DMS79 (cell line): Measurements from ENCODE around the gene APOBEC3H.

Source experiments
- DNase-seq: peaks from one replicate; lab custom pipeline; 2025; lab: John Stamatoyannopoulos, UW

The APOBEC3H gene

GRCh38 chr22:39081016-39081415 lies 16.0 kb upstream of the APOBEC3H start:
- no peak for DNase-seq

- DNase-seq = no peak
Measured at GRCh38 chr22:39081598-39081997, 15.4 kb upstream of the APOBEC3H start.

GRCh38 chr22:39083212-39084165 lies 13.6 kb upstream of the APOBEC3H start:
- no peak for DNase-seq

GRCh38 chr22:39084666-39085065 lies 12.4 kb upstream of the APOBEC3H start:
- DNase-seq = no peak

GRCh38 chr22:39087098-39087497 lies 9.9 kb upstream of the APOBEC3H start:
- DNase-seq = no peak

GRCh38 chr22:39087881-39088684 lies 9.0 kb upstream of the APOBEC3H start:
- no peak for DNase-seq

GRCh38 chr22:39088685-39089032 lies 8.4 kb upstream of the APOBEC3H start:
- no peak for DNase-seq

GRCh38 chr22:39089928-39090327 lies 7.1 kb upstream of the APOBEC3H start:
- no peak for DNase-seq

GRCh38 chr22:39090426-39091064 lies 6.5 kb upstream of the APOBEC3H start:
- no peak for DNase-seq

- no peak for DNase-seq
Measured at GRCh38 chr22:39091126-39092081, 5.6 kb upstream of the APOBEC3H start.

GRCh38 chr22:39092111-39092862 lies 4.8 kb upstream of the APOBEC3H start:
- DNase-seq = no peak

GRCh38 chr22:39094717-39095389 lies 2.2 kb upstream of the APOBEC3H start:
- no peak for DNase-seq

GRCh38 chr22:39095971-39096370 lies 1.1 kb upstream of the APOBEC3H start:
- DNase-seq = no peak

- DNase-seq = no peak
Measured at GRCh38 chr22:39098026-39098425, 982 bp downstream of the APOBEC3H start.

- DNase-seq = no peak
Measured at GRCh38 chr22:39098576-39098975, 1.5 kb downstream of the APOBEC3H start.

GRCh38 chr22:39101226-39101625 lies 4.2 kb downstream of the APOBEC3H start:
- no peak for DNase-seq

GRCh38 chr22:39103431-39103830 lies 6.4 kb downstream of the APOBEC3H start:
- DNase-seq = no peak

- no peak for DNase-seq
Measured at GRCh38 chr22:39106326-39106725, 9.3 kb downstream of the APOBEC3H start.

- no peak for DNase-seq
Measured at GRCh38 chr22:39108487-39108886, 11.4 kb downstream of the APOBEC3H start.

- no peak for DNase-seq
Measured at GRCh38 chr22:39109361-39109760, 12.3 kb downstream of the APOBEC3H start.
